Cardiac muscle cell (in vitro differentiated cells and primary cell): ENCODE data around the gene PRDM1. TPM values are rescaled to one million over a fixed set of nuclear protein-coding genes. Genes with fewer than 3 reads are reported as not detected.

Experiments used
- DNase-seq, 2 donors: peaks; one replicate each; pipeline versions ENCODE4 v3.0.0 to v3.0.0-alpha.2; 2010 to 2017; ENCODE audit warnings: low read depth in 1 of 2, low spot score in 1 of 2
- H3K27ac ChIP-seq: fragments of 200-600 bp; sonication (generic); 2 replicates; pipeline ENCODE4 v1.5.1; 2016
- H3K27me3 ChIP-seq: fragments of 200-600 bp; sonication (generic); 2 replicates; pipeline ENCODE4 v1.6.0; 2016; ENCODE audit warnings: control low read depth
- H3K36me3 ChIP-seq: fragments of 200-600 bp; sonication (generic); 2 replicates; pipeline ENCODE4 v1.5.1; 2016; ENCODE audit warnings: control low read depth
- H3K4me1 ChIP-seq: fragments of 200-600 bp; sonication (generic); 2 replicates; pipeline ENCODE4 v1.8.1; 2017; ENCODE audit warnings: low read depth, mild to moderate bottlenecking, mixed run types
- H3K4me3 ChIP-seq: fragments of 200-600 bp; sonication (generic); 2 replicates; pipeline ENCODE4 v1.5.1; 2016; ENCODE audit warnings: mild to moderate bottlenecking
- H3K9me3 ChIP-seq: fragments of 200-600 bp; sonication (generic); 2 replicates; pipeline ENCODE4 v1.5.1; 2017; ENCODE audit warnings: low read depth, mild to moderate bottlenecking, control low read depth
- CTCF ChIP-seq: IDR thresholded peaks from 2 replicates; pipeline ENCODE4 v1.5.1; 2012; ENCODE audit warnings: low read depth, mild to moderate bottlenecking, low read length
- polyA plus RNA-seq: library from polyadenylated mRNA; unstranded; fragments of >200 nt; fragmentation: Nextera tagmentation; extraction: Ambion mirVana; gene quantifications from 2 replicates; pipeline ENCODE4 v1.2.1, GENCODE V29; 2016
- total RNA-seq: library from RNA; depleted of rRNA; stranded (reverse); fragments of >200 nt; gene quantifications from 2 replicates; pipeline ENCODE4 v1.2.3, GENCODE V29; 2016

The PRDM1 gene
- total and polyA plus RNA-seq, 2 experiments from 2014 or later: 0.67 to 2.4 TPM

- Histone ChIP-seq H3K36me3 (no peaks in the 10 kb centered on the region), H3K27me3 (peaks cover 4% of the 10 kb centered on the region), H3K27ac (no peak overlapping the region), H3K9me3 (no peaks in the 10 kb centered on the region), H3K4me1 (peaks cover 47% of the 10 kb centered on the region), H3K4me3 (no peak overlapping the region)
- DNase-seq: no peak
- TF ChIP-seq CTCF: no peak
Measured at GRCh38 chr6:106102034-106102433, 15.9 kb downstream of the PRDM1 start.

GRCh38 chr6:106102967-106103727, 17.0 kb downstream of the PRDM1 start:
- no peak overlapping the region for H3K4me3 ChIP-seq
- no peaks in the 10 kb centered on the region for H3K27me3 ChIP-seq
- no peaks in the 10 kb centered on the region for H3K9me3 ChIP-seq
- no peaks in the 10 kb centered on the region for H3K36me3 ChIP-seq
- peak overlapping the region; percentile 26 for H3K27ac ChIP-seq
- H3K4me1 ChIP-seq: peaks cover 36% of the 10 kb centered on the region
- TF ChIP-seq CTCF: no peak
- peak in 1 of 2 donors; percentile 25 for DNase-seq

- Histone ChIP-seq H3K4me3 (no peak overlapping the region), H3K27me3 (no peaks in the 10 kb centered on the region), H3K9me3 (no peaks in the 10 kb centered on the region), H3K4me1 (peaks cover 31% of the 10 kb centered on the region), H3K27ac (peak overlapping the region; percentile 26), H3K36me3 (no peaks in the 10 kb centered on the region)
- TF ChIP-seq CTCF: no peak
- DNase-seq: no peak
Measured at GRCh38 chr6:106103728-106104109, 17.6 kb downstream of the PRDM1 start.

- TF ChIP-seq CTCF: no peak
- DNase-seq: no peak
- Histone ChIP-seq H3K27me3 (no peaks in the 10 kb centered on the region), H3K36me3 (no peaks in the 10 kb centered on the region), H3K4me3 (no peak overlapping the region), H3K27ac (no peak overlapping the region), H3K9me3 (no peaks in the 10 kb centered on the region), H3K4me1 (peaks cover 25% of the 10 kb centered on the region)
Measured at GRCh38 chr6:106104476-106104875, 18.3 kb downstream of the PRDM1 start.

- TF ChIP-seq CTCF: no peak
- H3K4me3 ChIP-seq: no peak overlapping the region
- H3K27ac ChIP-seq: no peak overlapping the region
- no peaks in the 10 kb centered on the region for H3K27me3 ChIP-seq
- no peaks in the 10 kb centered on the region for H3K9me3 ChIP-seq
- DNase-seq: no peak
- H3K4me1 ChIP-seq: peaks cover 23% of the 10 kb centered on the region
- no peaks in the 10 kb centered on the region for H3K36me3 ChIP-seq
Measured at GRCh38 chr6:106104941-106105340, 18.8 kb downstream of the PRDM1 start.
